ENCODE data around the gene PRCD. TPM values are rescaled to one million over a fixed set of nuclear protein-coding genes. Genes with fewer than 3 reads are reported as not detected.
A peak's percentile ranks its signal among the peaks of the same experiment; 100 is the strongest.

Gene PRCD
- total RNA-seq, 6 experiments from 2014 or later, result 0.12 to 1.3 (median 0.22) TPM; not detected in 3

DNA sequence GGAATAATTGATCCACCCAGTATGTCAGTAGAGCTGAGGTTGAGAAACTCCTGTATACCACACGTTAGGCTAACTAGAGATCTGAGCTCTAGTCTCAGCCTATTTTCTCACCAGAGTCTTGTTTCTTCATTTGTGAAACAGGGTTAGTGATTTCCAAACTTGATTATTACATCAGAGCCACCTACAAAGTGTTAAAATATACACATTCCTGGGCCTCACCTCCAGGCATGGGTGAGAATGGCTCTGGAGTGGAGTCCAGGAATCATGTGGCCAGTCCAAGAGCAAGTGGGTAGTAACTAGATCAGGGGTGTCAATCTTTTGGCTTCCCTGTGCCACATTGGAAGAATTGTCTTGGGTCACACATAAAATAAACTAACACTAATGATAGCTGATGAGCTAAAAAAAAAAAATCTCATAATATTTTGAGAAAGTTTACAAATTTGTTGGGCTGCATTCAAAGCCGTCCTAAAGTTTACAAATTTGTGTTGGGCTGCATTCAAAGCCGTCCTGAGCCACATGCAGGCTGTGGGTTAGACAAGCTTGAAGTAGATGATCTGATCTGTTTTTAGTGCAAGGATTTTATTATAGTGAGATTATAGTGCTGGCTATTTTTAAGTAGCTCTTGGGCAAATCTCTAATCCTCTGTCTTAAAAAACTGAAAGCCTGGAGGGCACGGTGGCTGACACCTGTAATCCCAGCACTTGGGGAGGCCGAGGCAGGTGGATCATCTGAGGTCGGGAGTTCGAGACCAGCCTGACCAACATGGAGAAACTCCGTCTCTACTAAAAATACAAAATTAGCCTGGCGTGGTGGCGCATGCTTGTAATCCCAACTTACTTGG lies 20.4 kb downstream of the PRCD start:
- no peak for ATAC-seq

DNA sequence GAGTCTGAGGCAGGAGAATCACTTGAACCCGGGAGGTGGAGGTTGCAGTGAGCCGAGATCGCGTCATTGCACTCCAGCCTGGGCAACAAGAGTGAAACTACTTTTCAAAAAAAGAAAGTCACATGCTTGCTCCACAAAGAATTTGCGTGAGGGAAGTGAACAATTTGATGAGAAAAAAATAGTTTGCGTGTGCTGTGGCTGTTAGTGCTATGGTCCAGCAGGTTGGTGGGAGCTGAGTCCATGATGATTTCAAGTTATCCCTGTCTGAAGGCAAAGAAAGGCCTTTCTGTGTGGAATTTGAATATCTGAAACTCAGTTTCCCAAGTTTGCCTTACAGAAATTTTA lies 21.0 kb downstream of the PRCD start:
- ATAC-seq, result no peak
- peaks cover 0 to 43% (median 16%) of the 10 kb centered on the region in 4 donors for H3K36me3 ChIP-seq
- no peak for TF ChIP-seq POLR2A (IDR thresholded peaks at IDR 0.05)
- TF ChIP-seq CTCF (IDR thresholded peaks at IDR 0.05), result no peak
- DNase-seq, result no peak
- intact Hi-C loops (cut with DNase I), result no loop called here
- H3K9me3 ChIP-seq, result no peaks in the 10 kb centered on the region
- H3K4me3 ChIP-seq, result no peak overlapping the region
- peaks cover 0 to 36% (median 2%) of the 10 kb centered on the region in 4 donors for H3K4me1 ChIP-seq
- H3K27ac ChIP-seq, result peak overlapping the region in 1 of 3 donors; percentile 27
- H3K27me3 ChIP-seq, result no peaks in the 10 kb centered on the region
- 49% methylated on average over 6 of the region's 6 CpGs for WGBS (ENCODE audit: insufficient coverage, low coverage, low lambda C conversion rate, missing lambda C conversion rate)

More for the DNA sequence above, 20.4 kb downstream of the PRCD start:
- TF ChIP-seq CTCF (IDR thresholded peaks at IDR 0.05) (no peak), POLR2A (IDR thresholded peaks at IDR 0.05) (no peak)
- Histone ChIP-seq H3K27ac (no peak overlapping the region), H3K4me1 (peaks cover 0 to 36% (median 2%) of the 10 kb centered on the region in 4 donors), H3K9me3 (no peaks in the 10 kb centered on the region), H3K27me3 (no peaks in the 10 kb centered on the region), H3K36me3 (peaks cover 0 to 37% (median 13%) of the 10 kb centered on the region in 4 donors), H3K4me3 (no peak overlapping the region)
- intact Hi-C loops (cut with DNase I), result no loop called here
- WGBS (ENCODE audit: insufficient coverage, low coverage, low lambda C conversion rate, missing lambda C conversion rate), result 73% methylated on average over 6 of the region's 10 CpGs
- no peak for DNase-seq

GRCh38 chr17:76561332-76561731 lies 21.5 kb downstream of the PRCD start:
- Histone ChIP-seq H3K4me1 (peaks cover 0 to 36% (median 2%) of the 10 kb centered on the region in 4 donors), H3K27me3 (no peaks in the 10 kb centered on the region), H3K4me3 (no peak overlapping the region), H3K27ac (peak overlapping the region in 1 of 3 donors; percentile 27), H3K9me3 (no peaks in the 10 kb centered on the region), H3K36me3 (peaks cover 0 to 47% (median 16%) of the 10 kb centered on the region in 4 donors)
- TF ChIP-seq CTCF (IDR thresholded peaks at IDR 0.05) (no peak), POLR2A (IDR thresholded peaks at IDR 0.05) (no peak)
- DNase-seq (no peak), ATAC-seq (no peak)
- intact Hi-C loops (cut with DNase I), result no loop called here
- 42% methylated on average over 7 of the region's 7 CpGs for WGBS (ENCODE audit: insufficient coverage, low coverage, low lambda C conversion rate, missing lambda C conversion rate)

DNA sequence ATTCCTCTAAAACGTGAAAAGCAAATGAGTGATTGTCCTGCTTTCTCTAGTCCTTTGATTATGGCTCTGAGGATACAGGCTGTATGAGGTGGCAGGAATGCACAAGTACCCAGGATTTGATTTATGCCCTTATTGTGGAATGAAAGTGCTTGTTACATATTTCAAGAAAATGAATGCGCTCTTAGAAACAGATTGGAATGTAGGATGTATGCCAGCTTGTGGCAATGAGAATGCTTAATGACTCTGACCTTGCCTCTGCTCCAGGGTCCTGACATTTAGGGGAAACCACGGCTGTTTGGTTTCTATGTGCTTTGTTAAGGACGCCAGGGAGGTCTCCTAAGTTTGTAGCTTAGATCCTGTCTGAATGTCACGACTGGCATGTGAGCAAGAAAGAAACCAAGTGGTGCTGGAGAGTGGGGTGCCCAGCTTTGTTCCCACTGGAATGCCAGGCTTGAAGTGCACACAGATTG lies 22.0 kb downstream of the PRCD start:
- Histone ChIP-seq H3K27ac (peak overlapping the region in 1 of 3 donors; percentile 27), H3K4me1 (peaks cover 0 to 31% (median 2%) of the 10 kb centered on the region in 4 donors), H3K4me3 (no peak overlapping the region), H3K9me3 (no peaks in the 10 kb centered on the region), H3K27me3 (no peaks in the 10 kb centered on the region), H3K36me3 (peaks cover 0 to 47% (median 16%) of the 10 kb centered on the region in 4 donors)
- intact Hi-C loops (cut with DNase I), result no loop called here
- 50% methylated on average over 5 of the region's 5 CpGs for WGBS (ENCODE audit: insufficient coverage, low coverage, low lambda C conversion rate, missing lambda C conversion rate)
- DNase-seq (no peak), ATAC-seq (no peak)
- TF ChIP-seq CTCF (IDR thresholded peaks at IDR 0.05) (no peak), POLR2A (IDR thresholded peaks at IDR 0.05) (no peak)

All from right lobe of liver (tissue), 6 donors.